H1 (cell line): ENCODE data around the gene CUX1. TPM values are rescaled to one million over a fixed set of nuclear protein-coding genes. Genes with fewer than 3 reads are reported as not detected.

Source experiments
- CTCF ChIA-PET: fragments of 300-600 bp; sonication (Branson Sonifier 250); formaldehyde crosslinking; loops from one replicate; lab custom pipeline; 2021; ENCODE audit not compliant: partially characterized antibody; lab: Charles Lee
- POLR2A ChIA-PET: fragments of 300-600 bp; sonication (Branson Sonifier 250); formaldehyde crosslinking; loops from one replicate; lab custom pipeline; 2021; ENCODE audit warnings: inconsistent platforms; ENCODE audit not compliant: partially characterized antibody; lab: Charles Lee
- DNase-seq, 2 experiments: peaks; one replicate each; pipeline versions ENCODE4 v3.0.0 to v3.0.0-alpha.2; 2010 to 2022; ENCODE audit warnings: low spot score in 2 of 2, low read depth in 1 of 2, mixed read lengths in 1 of 2
- FAIRE-seq: peaks from 2 replicates; lab custom pipeline; 2011; peaks lifted over from hg19 to GRCh38; lab: Jason Lieb, UNC
- H2AFZ ChIP-seq: 2 replicates; pipeline ENCODE4 v1.8.1; 2012; ENCODE audit warnings: low read length, inconsistent platforms
- H2AK5ac ChIP-seq: 2 replicates; pipeline ENCODE4 v1.6.1; 2013; ENCODE audit warnings: low read depth, low read length
- H2BK120ac ChIP-seq: replicated peaks from 2 replicates; pipeline ENCODE3; 2013; ENCODE audit warnings: low read depth, low read length, inconsistent platforms
- H2BK12ac ChIP-seq: 2 replicates; pipeline ENCODE4 v1.6.1; 2013; ENCODE audit warnings: low read depth, low read length
- H2BK15ac ChIP-seq: 2 replicates; pipeline ENCODE4 v1.6.1; 2013; ENCODE audit warnings: low read length
- H2BK20ac ChIP-seq: 2 replicates; pipeline ENCODE4 v1.6.1; 2013; ENCODE audit warnings: low read length
- H2BK5ac ChIP-seq: 2 replicates; pipeline ENCODE4 v1.6.1; 2013; ENCODE audit warnings: low read depth, low read length
- H3K14ac ChIP-seq: 2 replicates; pipeline ENCODE4 v1.6.1; 2013; ENCODE audit warnings: inconsistent platforms; ENCODE audit not compliant: insufficient read length
- H3K18ac ChIP-seq: 2 replicates; pipeline ENCODE4 v1.6.1; 2013; ENCODE audit warnings: low read length; ENCODE audit errors: extremely low read depth
- H3K23ac ChIP-seq: 2 replicates; pipeline ENCODE4 v1.6.1; 2013; ENCODE audit warnings: inconsistent platforms; ENCODE audit not compliant: insufficient read length
- H3K23me2 ChIP-seq: 2 replicates; pipeline ENCODE4 v1.6.1; 2013; ENCODE audit warnings: low read depth, low read length
- H3K27ac ChIP-seq: 2 replicates; pipeline ENCODE4 v1.6.1; 2011; ENCODE audit warnings: low read depth, low read length, inconsistent platforms
- H3K27me3 ChIP-seq, 4 experiments: replicated peaks in 1 of 4; 1 replicate in 1 of 4; 2 replicates in 3 of 4; pipeline versions ENCODE4 v1.6.1 to v1.8.1; 2011 to 2013; ENCODE audit warnings: low read length in 3 of 4, mild to moderate bottlenecking in 3 of 4, inconsistent platforms in 2 of 4, mixed read lengths in 2 of 4, moderate library complexity in 1 of 4; ENCODE audit not compliant: control insufficient read depth in 3 of 4, insufficient read depth in 3 of 4; ENCODE audit errors: extremely low read depth in 1 of 4
- H3K36me3 ChIP-seq, 4 experiments: 2 replicates each; pipeline versions ENCODE4 v1.6.1 to v1.8.1; 2011 to 2013; ENCODE audit warnings: mild to moderate bottlenecking in 4 of 4, low read length in 3 of 4, moderate library complexity in 2 of 4, control low read depth in 1 of 4, inconsistent platforms in 1 of 4; ENCODE audit not compliant: insufficient read depth in 4 of 4, control insufficient read depth in 2 of 4
- H3K4ac ChIP-seq: replicated peaks from 2 replicates; pipeline ENCODE3; 2013; ENCODE audit warnings: low read length, low read depth, mixed read lengths, inconsistent platforms; ENCODE audit not compliant: insufficient read length
- H3K4me1 ChIP-seq, 4 experiments: replicated peaks in 1 of 4; 1 replicate in 1 of 4; 2 replicates in 3 of 4; pipeline versions ENCODE4 v1.6.1 to v1.8.1; 2011 to 2013; ENCODE audit warnings: low read length in 3 of 4, inconsistent platforms in 2 of 4, mixed read lengths in 1 of 4; ENCODE audit not compliant: insufficient read depth in 4 of 4, control insufficient read depth in 3 of 4
- H3K4me2 ChIP-seq, 2 experiments: 2 replicates each; pipeline versions ENCODE4 v1.6.1 to v1.8.1; 2011 to 2013; ENCODE audit warnings: low read depth in 2 of 2, low read length in 2 of 2, control low read depth in 1 of 2, inconsistent platforms in 1 of 2, mild to moderate bottlenecking in 1 of 2; ENCODE audit not compliant: insufficient read depth in 1 of 2
- H3K4me3 ChIP-seq, 4 experiments: fragments of 200-600, 300-600 bp in 1 of 4; sonication (generic), shearing (Covaris generic), sonication (Bioruptor Twin) in 1 of 4; 2 replicates each; pipeline versions ENCODE4 v1.5.1 to v1.8.1; 2011 to 2016; ENCODE audit warnings: low read length in 4 of 4, low read depth in 3 of 4, control low read depth in 2 of 4, inconsistent platforms in 2 of 4, mild to moderate bottlenecking in 2 of 4, mixed read lengths in 1 of 4, moderate library complexity in 1 of 4; ENCODE audit not compliant: insufficient read depth in 2 of 4; ENCODE audit errors: extremely low read depth in 1 of 4
- H3K56ac ChIP-seq: replicated peaks from 2 replicates; pipeline ENCODE3; 2013; ENCODE audit warnings: low read depth, mild to moderate bottlenecking, mixed read lengths, low read length, inconsistent platforms; ENCODE audit not compliant: insufficient read length
- H3K79me1 ChIP-seq: 2 replicates; pipeline ENCODE4 v1.6.1; 2013; ENCODE audit warnings: low read depth, low read length, control low read depth
- H3K79me2 ChIP-seq, 2 experiments: 2 replicates each; pipeline versions ENCODE4 v1.6.1 to v1.8.1; 2012 to 2013; ENCODE audit warnings: low read length in 2 of 2, mild to moderate bottlenecking in 2 of 2, inconsistent platforms in 1 of 2; ENCODE audit not compliant: insufficient read depth in 2 of 2, control insufficient read depth in 1 of 2
- H3K9ac ChIP-seq, 4 experiments: replicated peaks in 1 of 4; 1 replicate in 1 of 4; 2 replicates in 3 of 4; pipeline versions ENCODE4 v1.6.1 to v1.8.1; 2011 to 2013; ENCODE audit warnings: low read depth in 3 of 4, low read length in 3 of 4, control low read depth in 2 of 4, mild to moderate bottlenecking in 2 of 4, moderate library complexity in 2 of 4, inconsistent platforms in 1 of 4; ENCODE audit errors: extremely low read depth in 1 of 4
- H3K9me3 ChIP-seq, 2 experiments: 2 replicates each; pipeline versions ENCODE4 v1.6.1 to v1.8.1; 2012 to 2013; ENCODE audit warnings: mild to moderate bottlenecking in 2 of 2, moderate library complexity in 2 of 2, control low read depth in 1 of 2, inconsistent platforms in 1 of 2, low read depth in 1 of 2, low read length in 1 of 2, mixed read lengths in 1 of 2; ENCODE audit not compliant: insufficient read depth in 2 of 2
- H4K20me1 ChIP-seq, 2 experiments: replicated peaks in 1 of 2; 2 replicates each; pipeline versions ENCODE3 to v1.8.1; 2011 to 2013; ENCODE audit warnings: inconsistent platforms in 2 of 2, low read length in 2 of 2, mild to moderate bottlenecking in 1 of 2; ENCODE audit not compliant: insufficient read depth in 2 of 2, control insufficient read depth in 1 of 2
- H4K5ac ChIP-seq: 2 replicates; pipeline ENCODE4 v1.6.1; 2013; ENCODE audit warnings: low read length, low read depth, mixed read lengths, inconsistent platforms; ENCODE audit not compliant: insufficient read length
- H4K8ac ChIP-seq: 2 replicates; pipeline ENCODE4 v1.8.0; 2013; ENCODE audit warnings: mild to moderate bottlenecking, moderate library complexity, low read length, inconsistent platforms; ENCODE audit not compliant: insufficient read depth; ENCODE audit errors: extremely low read depth
- H4K91ac ChIP-seq: replicated peaks from 2 replicates; pipeline ENCODE3; 2013; ENCODE audit warnings: low read length, mixed read lengths, inconsistent platforms; ENCODE audit not compliant: insufficient read length
- GTF2F1 ChIP-seq: IDR thresholded peaks from 2 replicates; pipeline ENCODE4 v1.6.1; 2012; ENCODE audit warnings: low read depth, low read length, improper control_type of control experiment, borderline replicate concordance
- WGBS, 2 experiments: shearing (Covaris generic) in 1 of 2; methylation state at CpG; one replicate each; pipeline versions ENCODE4 v1.1.6 to v1.1.7; 2013 to 2015; ENCODE audit warnings: low lambda C conversion rate in 2 of 2, mixed read lengths in 2 of 2, inconsistent platforms in 1 of 2, low coverage in 1 of 2, missing lambda C conversion rate in 1 of 2; ENCODE audit not compliant: insufficient replicate concordance in 2 of 2, insufficient coverage in 1 of 2, insufficient read length in 1 of 2; ENCODE audit errors: extremely low coverage in 1 of 2, missing lambda C conversion rate in 1 of 2; 5-methylcytosine and 5-hydroxymethylcytosine counted together
- polyA plus RNA-seq, 7 experiments: library from polyadenylated mRNA; depleted of rRNA in 3 of 7; stranded (reverse) in 5 of 7; unstranded in 2 of 7; fragments of >200 nt in 5 of 7; fragments of 200-250 nt in 2 of 7; gene quantifications; 1 replicate in 5 of 7; 2 replicates in 1 of 7; 4 replicates in 1 of 7; pipeline versions ENCODE4 v1.2.1 to v1.2.3, GENCODE V29; 2011 to 2013; ENCODE audit warnings: missing spikeins in 2 of 7, mixed read lengths in 2 of 7
- total RNA-seq: library from RNA; stranded (reverse); fragmentation: NEBNext Ultra II Directional; extraction: Animal tissue kit (Norgen Biotek cat#: 25700); gene quantifications from 2 replicates; pipeline ENCODE4 v1.2.1, GENCODE V29; 2021

CUX1 gene
- total and polyA plus RNA-seq, 2 of the 8 experiments (the other 6 are each of a cell fraction or from before 2014, with no cell fraction given), result 21.6 to 65.9 TPM

- Histone ChIP-seq H3K9ac (no peak overlapping the region), H3K27me3 (no peaks in the 10 kb centered on the region), H2BK15ac (no peak overlapping the region), H3K18ac (no peak overlapping the region), H3K79me1 (peaks cover 10% of the 10 kb centered on the region), H3K56ac (no peak overlapping the region), H2BK120ac (no peak overlapping the region), H4K91ac (no peak overlapping the region), H2AK5ac (no peak overlapping the region), H3K4me3 (no peak overlapping the region), H3K9me3 (no peaks in the 10 kb centered on the region), H2AFZ (no peak overlapping the region), H4K5ac (no peak overlapping the region), H2BK5ac (no peak overlapping the region), H3K14ac (no peak overlapping the region), H3K36me3 (no peaks in the 10 kb centered on the region), H3K23ac (no peak overlapping the region), H3K27ac (no peak overlapping the region), H3K4me2 (no peak overlapping the region), H3K23me2 (no peaks in the 10 kb centered on the region), H2BK12ac (no peak overlapping the region), H3K79me2 (peaks cover 6 to 97% of the 10 kb centered on the region in 2 experiments), H2BK20ac (no peak overlapping the region), H3K4me1 (peaks cover 0 to 6% (median 2%) of the 10 kb centered on the region in 4 experiments; a peak in 5 of 7 replicates), H4K20me1 (peaks cover 16 to 21% of the 10 kb centered on the region in 2 experiments), H3K4ac (no peak overlapping the region), H4K8ac (no peak overlapping the region)
- 88% methylated on average over 7 of the region's 7 CpGs; no CpG with 5 or more reads in 1 of the 2 experiments for WGBS, 2 experiments
- ChIA-PET POLR2A (interaction anchor here (0.9 kb wide), 1 partner anchor 12 kb away, joined by 3 read pairs; no protein-coding TSS in a partner anchor), CTCF (interaction anchor here (0.7 to 0.9 kb wide), 2 partner anchors 12 to 16 kb away, joined by 3 to 4 read pairs; no protein-coding TSS in a partner anchor)
- no peak for FAIRE-seq
- no peak for TF ChIP-seq GTF2F1
- no peak for DNase-seq
Measured at GRCh38 chr7:101890749-101891523, 73.5 kb downstream of the CUX1 start.
